ENCODE data around the gene RCSD1.

RCSD1 gene

DNA sequence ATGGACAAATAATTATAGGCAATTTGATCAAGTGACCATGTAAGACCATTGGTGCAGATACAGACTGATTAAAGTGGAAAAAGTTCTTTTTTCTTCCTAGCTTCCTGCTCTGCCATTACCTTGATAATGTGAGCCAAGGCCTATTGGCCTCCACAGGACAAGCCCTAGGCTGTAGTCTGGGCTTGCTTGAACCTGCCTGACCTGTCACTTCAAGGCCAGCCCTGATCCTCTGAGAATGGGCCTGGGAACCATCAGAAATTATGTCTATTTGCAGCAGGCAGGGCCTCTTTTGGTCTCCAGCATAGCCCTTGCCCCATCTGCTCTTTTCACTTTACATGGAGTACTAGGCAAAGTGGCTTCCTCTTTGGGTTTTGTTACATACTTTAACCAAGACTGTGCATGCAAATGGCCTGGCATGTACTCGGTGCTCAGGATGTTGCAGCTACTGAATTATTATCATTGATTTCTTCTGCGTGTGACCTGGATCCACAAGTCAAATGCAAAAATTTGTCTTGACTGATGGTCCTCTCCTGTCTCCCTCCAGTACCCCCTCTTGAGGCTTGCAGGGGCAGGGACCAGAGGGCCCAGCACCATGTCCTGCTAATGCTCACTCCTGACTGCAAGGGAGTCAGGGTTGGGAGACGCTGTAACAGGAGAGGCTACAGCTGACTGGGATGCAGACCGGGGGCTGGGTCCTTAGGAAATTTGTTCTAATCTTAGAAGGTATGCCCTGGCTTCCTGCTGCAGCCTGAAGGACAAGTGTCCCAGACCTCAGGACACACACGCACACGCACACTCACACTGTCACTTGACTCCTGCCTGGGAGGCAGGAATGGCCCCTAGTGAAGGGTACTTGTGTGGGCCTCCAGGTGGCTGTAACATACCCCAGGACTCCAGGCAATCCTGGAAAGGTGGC, 39.4 kb downstream of the RCSD1 start:
- DNase-seq: no peak

DNA sequence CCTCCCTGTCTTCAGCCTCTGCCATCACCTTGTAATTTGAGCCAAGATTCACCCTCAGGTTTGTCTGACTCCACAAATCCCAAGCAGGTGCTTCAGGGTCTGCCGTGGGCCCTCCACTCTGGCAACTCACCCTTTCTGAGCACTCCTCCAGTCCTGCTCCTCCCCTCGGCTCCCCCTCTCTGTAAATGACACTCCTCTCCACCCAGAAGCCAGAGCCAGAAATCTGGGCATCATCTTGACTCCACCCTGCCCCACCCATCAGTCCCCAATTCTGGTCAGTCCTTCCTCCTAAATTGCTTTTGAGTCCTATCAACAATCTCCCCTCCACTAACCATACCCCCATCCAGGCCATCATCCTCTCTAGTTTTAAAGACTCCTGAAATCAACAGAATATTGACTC, 40.5 kb downstream of the RCSD1 start:
- DNase-seq: no peak

GRCh38 chr1:167671727-167672511, 41.9 kb downstream of the RCSD1 start:
- no peak for DNase-seq

DNA sequence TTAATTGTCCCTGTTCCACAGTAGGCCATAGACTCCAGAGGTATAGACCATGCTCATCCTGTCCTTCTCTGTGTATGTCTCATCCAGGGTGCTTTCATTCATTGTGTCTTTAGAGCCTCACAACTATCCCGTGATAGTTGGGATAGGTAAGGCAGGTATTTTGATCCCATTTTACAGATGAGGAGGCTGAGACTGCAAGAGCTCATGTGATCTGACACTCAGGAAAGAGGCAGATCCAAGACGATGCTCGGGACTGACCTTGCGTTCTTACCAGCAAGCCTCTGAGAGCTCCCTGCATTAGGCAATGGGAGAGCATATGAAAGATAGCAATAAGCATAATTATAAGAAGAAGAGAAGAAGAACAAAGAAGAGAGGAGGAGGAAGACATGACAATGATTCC, 42.8 kb downstream of the RCSD1 start:
- no peak for DNase-seq

- DNase-seq: no peak
Observed at GRCh38 chr1:167673265-167673664, 43.2 kb downstream of the RCSD1 start.

GRCh38 chr1:167674156-167674555, 44.1 kb downstream of the RCSD1 start:
- DNase-seq: no peak

- DNase-seq: no peak
Observed at GRCh38 chr1:167675440-167675839, 45.4 kb downstream of the RCSD1 start.

DNA sequence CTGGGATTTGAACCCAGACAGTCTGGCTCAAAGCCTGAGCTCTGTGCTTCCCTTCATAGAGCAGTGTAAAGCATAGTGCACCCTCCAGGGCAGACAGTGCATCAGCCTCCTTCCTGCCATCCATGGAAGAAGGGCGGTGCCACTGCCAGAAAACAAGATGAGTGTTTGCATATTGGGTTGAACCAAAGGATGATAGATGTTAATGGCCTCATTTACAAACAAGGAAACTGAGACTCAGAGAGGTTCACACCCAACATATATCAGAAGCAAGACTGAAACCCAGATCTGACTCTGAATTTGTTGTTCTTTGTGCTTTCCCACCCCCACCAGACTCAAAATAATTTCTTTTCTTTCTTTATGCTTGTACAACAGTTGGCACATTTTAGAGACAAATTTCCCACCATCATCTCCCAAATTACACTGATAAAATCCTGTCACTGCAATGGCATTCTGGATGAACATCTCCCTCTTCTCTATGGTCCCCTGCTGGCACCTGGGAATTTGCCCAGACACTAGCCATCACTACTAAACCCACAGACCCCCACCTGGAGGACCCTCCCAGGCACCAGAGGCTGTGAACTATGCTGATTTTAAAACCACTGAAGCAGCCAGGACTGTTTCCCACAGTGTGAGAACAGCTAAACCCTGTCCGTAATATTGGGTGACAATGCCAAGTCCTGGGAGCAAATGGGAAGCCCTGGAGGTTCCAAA, 46.3 kb downstream of the RCSD1 start:
- no peak for DNase-seq

- no peak for DNase-seq
Observed at GRCh38 chr1:167676916-167677848, 47.1 kb downstream of the RCSD1 start.

DNA sequence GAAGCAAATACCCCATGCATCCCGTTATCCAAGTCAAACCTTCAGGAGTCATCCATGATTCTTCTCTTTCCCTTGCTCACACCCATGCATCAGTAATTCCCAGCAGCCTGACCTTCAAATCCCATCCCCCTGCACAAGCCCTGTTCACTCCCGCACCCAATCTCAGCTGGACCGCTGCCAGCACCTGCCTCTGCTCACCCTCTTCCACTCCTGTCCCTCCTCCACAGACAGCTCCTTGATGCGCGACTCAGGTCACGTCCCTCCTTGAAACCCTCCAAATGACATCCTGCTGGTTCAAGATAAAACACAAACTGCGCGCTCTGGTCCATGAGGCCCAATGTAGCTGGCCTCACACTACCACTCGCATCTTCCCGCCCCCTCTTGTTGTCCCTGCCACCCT, 48.4 kb downstream of the RCSD1 start:
- DNase-seq: no peak

- DNase-seq: no peak
Observed at GRCh38 chr1:167678838-167679237, 48.8 kb downstream of the RCSD1 start.

GRCh38 chr1:167679714-167680113, 49.7 kb downstream of the RCSD1 start:
- no peak for DNase-seq

DNA sequence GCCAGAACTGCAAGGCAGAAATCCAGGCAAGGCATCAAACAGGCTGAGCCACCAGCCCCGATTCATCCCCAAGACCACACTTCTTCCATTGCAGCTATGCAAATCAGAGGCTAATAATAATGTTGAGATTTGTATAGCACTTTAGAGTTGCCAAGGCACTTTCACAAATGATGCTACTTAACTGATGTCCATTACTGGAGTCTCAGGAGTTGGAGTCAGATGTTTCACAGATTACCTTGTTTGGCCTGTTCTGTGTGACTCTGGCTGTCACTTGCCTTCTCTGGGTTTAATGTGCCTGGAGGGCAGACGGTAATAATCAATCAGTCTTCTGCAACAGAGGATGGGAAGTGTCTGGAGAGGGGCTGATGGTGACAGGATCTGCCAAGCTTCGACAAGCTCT, 51.0 kb downstream of the RCSD1 start:
- no peak for DNase-seq

- DNase-seq: no peak
Observed at GRCh38 chr1:167681451-167682098, 51.5 kb downstream of the RCSD1 start.

GRCh38 chr1:167683226-167683625, 53.2 kb downstream of the RCSD1 start:
- DNase-seq: no peak

DNA sequence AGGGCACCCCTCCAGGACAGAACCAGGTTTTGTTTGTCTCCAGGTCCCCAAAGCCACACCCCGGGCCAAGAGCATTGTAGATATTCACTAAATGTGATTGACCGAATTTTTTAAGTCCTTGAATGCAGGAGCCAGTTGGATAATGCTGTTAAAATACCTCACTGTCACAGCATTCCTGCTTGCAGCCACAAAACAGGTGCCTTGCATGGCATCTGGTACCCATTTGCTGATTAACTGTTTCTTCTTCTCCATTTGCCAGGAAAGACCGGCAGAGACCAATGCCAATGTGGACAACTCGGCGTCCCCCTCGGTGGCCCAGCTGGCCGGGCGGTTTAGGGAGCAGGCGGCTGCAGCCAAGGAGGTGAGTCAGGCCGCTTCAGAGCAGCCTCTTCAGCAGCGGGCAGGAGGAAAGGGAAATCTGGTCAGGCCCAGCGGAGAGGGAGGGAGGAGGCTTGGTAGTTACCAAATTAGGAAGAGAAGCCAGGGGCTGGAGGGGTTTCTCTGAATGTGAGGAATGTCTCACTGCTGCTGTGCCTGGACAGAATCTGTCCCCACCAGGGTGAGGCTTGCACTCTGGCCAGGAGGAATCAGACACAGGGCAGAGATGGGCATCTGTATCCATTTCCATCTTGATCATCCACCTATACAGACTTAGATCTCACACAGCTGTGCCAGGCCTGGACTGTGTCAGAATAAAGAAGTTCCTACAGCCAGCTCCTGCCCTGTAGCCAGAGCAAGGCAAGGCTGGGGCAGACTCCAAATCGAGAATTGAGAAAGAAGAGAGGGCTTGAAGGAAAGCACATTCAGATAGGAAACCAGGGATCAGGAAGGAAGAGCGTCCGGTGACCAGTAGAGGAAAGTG, 53.8 kb downstream of the RCSD1 start:
- DNase-seq: no peak

GRCh38 chr1:167685844-167686243, 55.8 kb downstream of the RCSD1 start:
- no peak for DNase-seq

GRCh38 chr1:167687919-167688519, 58.0 kb downstream of the RCSD1 start:
- peak; percentile 86 for DNase-seq

- no peak for DNase-seq
Observed at GRCh38 chr1:167689567-167689920, 59.5 kb downstream of the RCSD1 start.

GRCh38 chr1:167690053-167690452, 60.0 kb downstream of the RCSD1 start:
- no peak for DNase-seq
